Measurements from ENCODE around the gene FANCC.

FANCC gene

DNA sequence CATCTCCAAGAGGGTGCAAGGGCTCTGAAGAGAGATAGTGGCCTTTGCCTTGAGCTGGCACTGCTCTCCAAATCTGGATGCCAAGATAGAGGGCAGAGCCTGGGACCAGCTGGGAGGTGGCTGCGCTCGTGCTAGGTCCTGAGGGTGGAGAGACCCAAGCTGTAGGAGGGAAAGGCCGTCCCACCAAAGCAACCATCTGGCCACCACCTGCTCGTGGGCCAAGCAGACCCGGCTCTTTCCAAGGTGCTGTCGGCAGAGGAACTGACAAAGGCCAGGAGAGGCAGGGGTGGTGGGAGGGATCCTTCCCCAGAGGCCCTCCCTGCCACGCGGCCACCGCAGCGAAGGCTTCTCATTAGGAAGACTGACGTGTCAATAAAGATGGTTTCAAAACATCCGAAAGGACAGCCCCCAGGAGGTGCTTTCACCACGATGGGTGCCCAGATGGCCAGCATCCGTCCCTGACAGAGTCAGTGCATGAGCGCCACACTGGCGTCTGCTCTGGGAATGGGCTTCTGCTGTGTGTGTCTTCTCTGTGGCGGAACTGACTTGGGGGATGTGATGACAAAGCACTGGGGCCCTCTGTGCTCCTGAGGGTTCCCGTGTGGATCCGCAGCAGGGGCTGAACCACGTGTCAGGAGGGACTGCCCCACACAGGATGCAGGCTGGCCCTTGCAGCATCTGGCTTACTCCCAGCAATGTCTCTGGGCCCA is 213.5 kb downstream of the FANCC start:
- TF ChIP-seq, protein P1, sequence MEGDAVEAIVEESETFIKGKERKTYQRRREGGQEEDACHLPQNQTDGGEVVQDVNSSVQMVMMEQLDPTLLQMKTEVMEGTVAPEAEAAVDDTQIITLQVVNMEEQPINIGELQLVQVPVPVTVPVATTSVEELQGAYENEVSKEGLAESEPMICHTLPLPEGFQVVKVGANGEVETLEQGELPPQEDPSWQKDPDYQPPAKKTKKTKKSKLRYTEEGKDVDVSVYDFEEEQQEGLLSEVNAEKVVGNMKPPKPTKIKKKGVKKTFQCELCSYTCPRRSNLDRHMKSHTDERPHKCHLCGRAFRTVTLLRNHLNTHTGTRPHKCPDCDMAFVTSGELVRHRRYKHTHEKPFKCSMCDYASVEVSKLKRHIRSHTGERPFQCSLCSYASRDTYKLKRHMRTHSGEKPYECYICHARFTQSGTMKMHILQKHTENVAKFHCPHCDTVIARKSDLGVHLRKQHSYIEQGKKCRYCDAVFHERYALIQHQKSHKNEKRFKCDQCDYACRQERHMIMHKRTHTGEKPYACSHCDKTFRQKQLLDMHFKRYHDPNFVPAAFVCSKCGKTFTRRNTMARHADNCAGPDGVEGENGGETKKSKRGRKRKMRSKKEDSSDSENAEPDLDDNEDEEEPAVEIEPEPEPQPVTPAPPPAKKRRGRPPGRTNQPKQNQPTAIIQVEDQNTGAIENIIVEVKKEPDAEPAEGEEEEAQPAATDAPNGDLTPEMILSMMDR (IDR thresholded peaks at IDR 0.05; ENCODE audit: extremely low read depth, missing control alignments): no peak
- no peak for DNase-seq (ENCODE audit: low spot score)

DNA sequence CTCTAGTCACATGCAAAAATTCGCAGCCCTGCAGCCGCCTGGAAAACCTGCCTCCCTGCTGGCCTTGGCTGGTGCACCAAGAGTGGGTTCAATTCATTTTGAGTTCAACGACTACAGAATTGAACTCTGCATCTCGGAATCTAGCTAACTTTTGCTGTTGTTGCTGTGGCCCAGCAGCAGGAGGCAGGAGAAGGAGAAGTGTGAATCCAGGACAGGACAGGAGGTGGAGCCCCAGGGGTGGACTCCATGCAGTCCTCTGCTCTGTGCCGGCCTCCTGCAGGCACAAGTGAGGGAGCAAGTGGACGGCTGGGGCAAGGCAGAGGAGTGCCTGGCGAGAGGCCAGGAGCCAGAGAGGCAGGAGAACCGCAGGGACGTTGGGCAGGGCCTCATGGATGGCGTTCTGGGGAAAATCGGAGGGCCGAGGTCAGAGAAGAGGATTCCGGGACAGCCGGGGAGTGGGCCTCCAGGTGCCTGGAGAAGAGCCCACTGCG is 214.2 kb downstream of the FANCC start:
- DNase-seq (ENCODE audit: low spot score): no peak
- TF ChIP-seq, protein P1 (IDR thresholded peaks at IDR 0.05; ENCODE audit: extremely low read depth, missing control alignments): no peak

DNA sequence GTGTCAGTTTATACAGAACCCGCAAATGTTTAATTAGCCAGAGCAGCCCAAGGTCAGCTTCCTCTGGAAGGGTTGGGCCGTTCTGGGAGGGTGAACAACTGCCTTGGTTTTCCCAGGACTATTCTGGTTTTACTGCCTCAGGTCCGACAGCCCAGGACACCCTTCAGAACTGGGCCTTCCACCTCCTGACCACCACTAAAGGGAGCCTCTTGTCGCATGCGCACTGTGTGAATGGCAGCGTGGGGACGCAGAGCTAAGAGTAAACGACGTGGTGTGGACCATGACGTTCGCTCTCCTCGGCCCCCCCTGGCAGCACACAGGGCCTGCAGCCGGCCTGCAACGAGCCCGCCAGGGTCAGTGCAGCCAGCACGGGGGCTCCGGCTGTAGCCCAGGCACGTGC is 214.9 kb downstream of the FANCC start:
- no peak for DNase-seq (ENCODE audit: low spot score)
- TF ChIP-seq, protein P1 (IDR thresholded peaks at IDR 0.05; ENCODE audit: extremely low read depth, missing control alignments): no peak

DNA sequence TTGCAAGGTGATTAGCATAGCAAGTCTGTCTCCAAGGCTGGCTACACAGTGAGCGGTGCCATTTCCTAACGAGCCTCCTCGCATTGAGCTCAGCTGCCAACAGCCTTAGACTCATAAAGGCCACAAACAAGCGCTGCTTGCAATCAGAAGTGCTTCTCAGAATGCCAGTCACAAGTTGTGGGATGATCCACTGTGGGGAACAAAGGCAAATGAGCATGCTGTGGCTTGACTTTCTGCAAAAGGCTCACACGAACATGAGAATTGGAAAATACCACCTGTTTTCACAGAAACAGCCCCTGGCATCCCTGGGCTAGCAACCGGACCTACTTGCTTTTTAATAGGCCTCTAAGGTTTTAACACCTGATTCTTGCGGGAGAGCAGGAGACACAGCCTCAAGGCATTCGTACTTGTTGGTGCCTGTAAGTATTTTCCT is 215.5 kb downstream of the FANCC start:
- TF ChIP-seq, protein P1 (IDR thresholded peaks at IDR 0.05; ENCODE audit: extremely low read depth, missing control alignments): no peak
- no peak for DNase-seq (ENCODE audit: low spot score)

DNA sequence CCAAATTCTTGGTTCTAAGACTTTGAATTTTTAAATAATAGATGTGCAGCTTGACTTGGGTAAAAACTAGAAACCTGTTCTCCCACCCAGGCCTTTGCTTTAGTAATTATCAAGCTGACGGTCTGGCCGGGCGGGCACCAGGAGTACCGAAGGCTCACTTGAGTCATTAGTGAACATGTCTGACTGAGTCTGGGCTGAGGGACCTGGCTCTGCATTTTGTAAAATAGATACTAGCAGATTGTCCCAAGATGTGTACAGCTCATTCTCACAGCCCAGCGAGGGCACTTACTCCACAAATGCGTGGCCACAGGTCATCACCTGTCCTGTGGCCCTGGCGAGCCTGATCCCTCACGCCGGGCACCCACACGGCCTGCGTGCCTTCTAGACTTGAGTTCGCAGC is 216.2 kb downstream of the FANCC start:
- TF ChIP-seq, protein P1 (IDR thresholded peaks at IDR 0.05; ENCODE audit: extremely low read depth, missing control alignments): no peak
- no peak for DNase-seq (ENCODE audit: low spot score)

DNA sequence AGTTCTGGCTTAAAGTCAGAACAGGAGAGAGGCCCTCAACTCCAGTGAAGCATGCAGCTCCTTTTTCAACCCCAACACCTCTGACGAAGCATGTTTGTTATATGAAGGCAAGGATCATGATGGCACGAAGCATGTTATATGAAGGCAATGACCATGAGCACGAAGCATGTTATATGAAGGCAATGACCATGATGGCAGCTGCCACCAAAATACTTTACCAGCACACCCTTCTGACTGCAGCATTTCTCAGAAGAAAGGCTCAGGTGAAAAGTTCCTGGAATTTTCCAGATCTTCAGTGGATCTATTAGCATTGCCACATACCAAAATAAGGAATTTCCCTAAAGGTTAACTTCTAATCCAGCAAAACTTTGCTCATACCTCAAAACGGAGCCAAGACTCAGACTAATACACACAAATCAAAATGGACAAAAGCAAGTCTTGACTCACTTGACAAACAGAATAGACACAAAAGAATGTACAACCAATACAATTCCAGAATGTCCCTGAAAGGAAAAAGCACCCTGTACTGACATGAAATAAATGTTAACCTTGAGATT is 217.4 kb downstream of the FANCC start:
- TF ChIP-seq, protein P1 (IDR thresholded peaks at IDR 0.05; ENCODE audit: extremely low read depth, missing control alignments): no peak
- DNase-seq (ENCODE audit: low spot score): no peak

DNA sequence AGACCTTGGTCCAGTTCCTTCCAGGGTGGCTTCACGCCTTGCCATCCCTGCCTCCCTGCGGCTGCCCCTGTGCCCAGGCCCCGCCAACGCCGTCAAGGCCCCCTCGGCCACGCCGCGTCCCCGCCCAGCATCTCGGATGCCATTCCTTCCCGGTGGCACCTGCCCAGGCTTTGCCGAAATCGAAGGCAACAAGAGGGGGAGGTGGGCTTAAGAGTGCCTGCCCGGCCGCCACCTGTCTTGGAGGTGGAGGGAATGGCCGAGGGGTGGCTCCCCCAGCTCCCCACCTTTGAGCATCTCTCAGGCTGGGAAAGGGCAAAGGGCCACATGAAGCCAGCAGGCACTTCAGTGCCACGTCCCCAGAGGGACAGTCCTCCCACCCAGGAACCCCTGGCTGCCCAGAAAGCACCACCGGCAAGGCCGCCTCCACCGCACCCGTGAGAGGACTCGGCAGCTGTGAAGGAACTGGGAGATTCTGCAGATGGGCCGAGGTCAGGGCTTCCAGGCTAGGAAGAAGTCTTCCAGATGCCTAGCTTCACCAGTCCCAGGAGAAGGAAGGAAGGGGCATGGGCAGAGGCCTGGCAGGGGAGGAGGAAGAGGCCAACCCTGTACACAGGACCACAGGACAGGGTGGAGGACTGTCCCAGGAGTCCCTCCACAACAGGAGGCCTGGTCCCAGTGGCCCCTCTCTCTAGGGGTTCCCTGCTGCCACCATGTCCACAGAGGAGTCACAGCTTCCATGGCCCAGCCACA is 218.0 kb downstream of the FANCC start:
- TF ChIP-seq, protein P1 (IDR thresholded peaks at IDR 0.05; ENCODE audit: extremely low read depth, missing control alignments): no peak
- no peak for DNase-seq (ENCODE audit: low spot score)

Data from GM20000 (cell line).